CD14-positive monocyte (primary cell): Measurements from ENCODE around the gene SUN5. TPM values are rescaled to one million over a fixed set of nuclear protein-coding genes. Genes with fewer than 3 reads are reported as not detected.

ENCODE experiments used
- DNase-seq, 3 donors: peaks; one replicate each; pipeline ENCODE4 v3.0.0-alpha.2; 2011 to 2022
- H2AFZ ChIP-seq: 2 replicates; pipeline ENCODE4 v1.6.0; 2012; ENCODE audit warnings: mild to moderate bottlenecking, low read depth, low read length, inconsistent platforms; ENCODE audit not compliant: insufficient read depth, poor library complexity, severe bottlenecking
- H3K27ac ChIP-seq, 2 donors: 1 replicate in 1 of 2; 2 replicates in 1 of 2; pipeline ENCODE4 v1.5.1; 2012 to 2013; ENCODE audit warnings: low read length in 2 of 2, control low read depth in 1 of 2, inconsistent platforms in 1 of 2, low read depth in 1 of 2, mild to moderate bottlenecking in 1 of 2
- H3K27me3 ChIP-seq, 2 donors: one replicate each; pipeline versions ENCODE4 v1.6.0 to v1.6.1; 2011 to 2013; ENCODE audit warnings: low read length in 2 of 2; ENCODE audit not compliant: control insufficient read depth in 2 of 2, insufficient read depth in 2 of 2
- H3K36me3 ChIP-seq, 2 donors: replicated peaks in 1 of 2; 1 replicate in 1 of 2; 2 replicates in 1 of 2; pipeline versions ENCODE4 v1.5.1 to v1.6.1; 2012 to 2013; ENCODE audit warnings: low read length in 2 of 2, control low read depth in 1 of 2, inconsistent platforms in 1 of 2, mild to moderate bottlenecking in 1 of 2; ENCODE audit not compliant: insufficient read depth in 2 of 2, control insufficient read depth in 1 of 2
- H3K4me1 ChIP-seq, 2 donors: 1 replicate in 1 of 2; 2 replicates in 1 of 2; pipeline versions ENCODE4 v1.5.1 to v1.6.1; 2012 to 2013; ENCODE audit warnings: low read length in 2 of 2, control low read depth in 1 of 2, inconsistent platforms in 1 of 2, mild to moderate bottlenecking in 1 of 2, moderate library complexity in 1 of 2; ENCODE audit not compliant: insufficient read depth in 2 of 2, control insufficient read depth in 1 of 2
- H3K4me2 ChIP-seq: replicated peaks from 2 replicates; pipeline ENCODE3; 2012; ENCODE audit warnings: low read length, moderate library complexity, mild to moderate bottlenecking; ENCODE audit not compliant: poor library complexity, severe bottlenecking; ENCODE audit errors: extremely low read depth
- H3K4me3 ChIP-seq, 3 experiments: fragments of 200-600 bp in 1 of 3; sonication (generic) in 1 of 3; replicated peaks in 1 of 3; 1 replicate in 2 of 3; 2 replicates in 1 of 3; pipeline ENCODE4 v1.5.1; 2011 to 2013; ENCODE audit warnings: low read length in 3 of 3, mild to moderate bottlenecking in 3 of 3, control low read depth in 2 of 3, low read depth in 2 of 3, inconsistent platforms in 1 of 3, moderate library complexity in 1 of 3
- H3K79me2 ChIP-seq: 2 replicates; pipeline ENCODE4 v1.6.0; 2012; ENCODE audit warnings: mild to moderate bottlenecking, control low read depth, inconsistent platforms, low read length, moderate library complexity; ENCODE audit not compliant: insufficient read depth
- H3K9ac ChIP-seq: 2 replicates; pipeline ENCODE4 v1.6.0; 2017; ENCODE audit warnings: low read length, mild to moderate bottlenecking; ENCODE audit not compliant: insufficient read depth, poor library complexity, severe bottlenecking
- H3K9me3 ChIP-seq, 2 donors: replicated peaks in 1 of 2; 1 replicate in 1 of 2; 2 replicates in 1 of 2; pipeline versions ENCODE4 v1.5.1 to v1.6.1; 2012 to 2013; ENCODE audit warnings: low read length in 2 of 2, control low read depth in 1 of 2; ENCODE audit not compliant: control insufficient read depth in 1 of 2, insufficient read depth in 1 of 2
- H4K20me1 ChIP-seq: 2 replicates; pipeline ENCODE4 v1.6.0; 2012; ENCODE audit warnings: mild to moderate bottlenecking, low read length, control low read depth, moderate library complexity; ENCODE audit not compliant: insufficient read depth
- H3K27ac Mint-ChIP-seq, 7 donors: one replicate each; pipeline ENCODE4 v1.8.0; 2020; ENCODE audit warnings: mild to moderate bottlenecking in 7 of 7, mixed read lengths in 7 of 7, moderate library complexity in 6 of 7, inconsistent platforms in 2 of 7
- H3K27me3 Mint-ChIP-seq, 3 donors: one replicate each; pipeline ENCODE4 v1.8.0; 2021 to 2022; ENCODE audit warnings: low read depth in 3 of 3, mild to moderate bottlenecking in 3 of 3, mixed read lengths in 3 of 3, moderate library complexity in 3 of 3, inconsistent platforms in 1 of 3
- H3K36me3 Mint-ChIP-seq, 2 donors: one replicate each; pipeline ENCODE4 v1.8.0; 2020; ENCODE audit warnings: mixed read lengths in 2 of 2, inconsistent platforms in 1 of 2, mild to moderate bottlenecking in 1 of 2
- H3K4me1 Mint-ChIP-seq: one replicate; pipeline ENCODE4 v1.8.0; 2020; ENCODE audit warnings: mild to moderate bottlenecking, mixed read lengths
- H3K4me3 Mint-ChIP-seq, 2 donors: one replicate each; pipeline ENCODE4 v1.8.0; 2020; ENCODE audit warnings: mild to moderate bottlenecking in 2 of 2, mixed read lengths in 2 of 2, moderate library complexity in 1 of 2
- H3K9me3 Mint-ChIP-seq, 7 donors: one replicate each; pipeline ENCODE4 v1.8.0; 2020 to 2022; ENCODE audit warnings: mixed read lengths in 7 of 7, mild to moderate bottlenecking in 6 of 7, moderate library complexity in 6 of 7, inconsistent platforms in 2 of 7
- CTCF ChIP-seq: fragments of 200-600 bp; IDR thresholded peaks from one replicate; pipeline ENCODE4 v1.8.0; 2022; ENCODE audit warnings: antibody characterized with exemption, mild to moderate bottlenecking
- WGBS: methylation state at CpG from one replicate; pipeline ENCODE4 v1.1.5; 2013; ENCODE audit warnings: missing lambda C conversion rate; ENCODE audit not compliant: insufficient coverage; 5-methylcytosine and 5-hydroxymethylcytosine counted together
- intact Hi-C, 2 donors: fragments of 100-400 bp; cut with micrococcal nuclease; formaldehyde crosslinking; loops; one replicate each; pipeline versions ENCODE4 v1.15.0 to v1.15.1; 2023
- polyA plus RNA-seq, 3 donors: library from polyadenylated mRNA; depleted of rRNA in 1 of 3; unstranded in 2 of 3; stranded (reverse) in 1 of 3; fragments of 300-500 nt in 2 of 3; fragments of >200 nt in 1 of 3; fragmentation: Illumina TruSeq in 2 of 3; gene quantifications; 1 replicate in 2 of 3; 2 replicates in 1 of 3; pipeline ENCODE4 v1.2.3, GENCODE V29; 2012 to 2021

SUN5 gene
- polyA plus RNA-seq, 3 donors = not detected

- TF ChIP-seq CTCF = no peak
- no peak overlapping the region for H3K27ac ChIP-seq
- H3K9me3 ChIP-seq = no peaks in the 10 kb centered on the region
- Mint-ChIP-seq H3K4me3 (no peak overlapping the region), H3K9me3 (no peaks in the 10 kb centered on the region), H3K27ac (no peak overlapping the region), H3K27me3 (peaks cover 0 to 2% (median 0%) of the 10 kb centered on the region in 3 donors), H3K36me3 (no peaks in the 10 kb centered on the region), H3K4me1 (no peaks in the 10 kb centered on the region)
- no peak for DNase-seq
- no peaks in the 10 kb centered on the region for H3K36me3 ChIP-seq
- H2AFZ ChIP-seq = no peak overlapping the region
- no peaks in the 10 kb centered on the region for H3K79me2 ChIP-seq
- H3K9ac ChIP-seq = no peak overlapping the region
- H3K4me3 ChIP-seq = no peak overlapping the region
- no peak overlapping the region for H3K4me2 ChIP-seq
- H4K20me1 ChIP-seq = no peaks in the 10 kb centered on the region
- intact Hi-C loops = no loop called here
- H3K27me3 ChIP-seq = no peaks in the 10 kb centered on the region
- 91% methylated on average over 4 of the region's 9 CpGs for WGBS
- H3K4me1 ChIP-seq = no peaks in the 10 kb centered on the region
Measured at GRCh38 chr20:33025318-33025876, 21.2 kb upstream of the SUN5 start.

DNA sequence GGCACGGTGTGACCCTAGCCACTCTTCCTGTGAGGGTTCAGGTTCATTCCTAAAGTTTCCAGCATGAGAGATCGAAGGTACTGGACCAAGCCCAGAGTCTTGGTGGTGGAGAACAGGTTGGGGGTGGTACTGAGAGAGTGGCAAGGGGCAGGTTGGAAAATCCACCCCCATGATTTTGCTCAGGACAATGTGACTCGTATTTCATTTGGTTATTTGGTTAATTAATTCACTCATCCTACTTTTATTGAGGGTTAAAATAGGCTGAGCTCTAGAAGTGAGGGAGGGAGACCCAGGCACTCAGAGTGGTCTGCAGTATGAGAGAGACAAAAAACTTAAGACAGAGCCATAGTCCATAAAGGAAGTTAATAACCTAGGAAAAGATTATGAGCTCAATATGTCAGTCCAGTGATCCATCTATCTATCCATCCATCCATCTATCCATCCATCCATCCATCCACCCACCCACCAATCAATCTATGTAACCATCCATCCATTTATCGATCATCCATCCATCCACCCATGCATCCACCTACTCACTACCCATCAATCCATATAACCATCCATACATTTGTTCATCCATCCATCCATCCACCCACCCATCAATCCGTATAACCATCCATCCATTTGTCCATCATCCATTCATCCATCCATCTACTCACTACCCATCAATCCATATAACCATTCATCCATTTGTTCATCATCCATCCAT lies 20.5 kb upstream of the SUN5 start:
- H3K4me1 Mint-ChIP-seq = no peaks in the 10 kb centered on the region
- H3K9me3 Mint-ChIP-seq = no peaks in the 10 kb centered on the region
- H3K4me3 ChIP-seq = no peak overlapping the region
- no peaks in the 10 kb centered on the region for H3K36me3 Mint-ChIP-seq
- no peak for DNase-seq
- 98% methylated on average over 2 of the region's 5 CpGs for WGBS
- H3K4me1 ChIP-seq = no peaks in the 10 kb centered on the region
- intact Hi-C loops = no loop called here
- no peaks in the 10 kb centered on the region for H4K20me1 ChIP-seq
- H3K79me2 ChIP-seq = no peaks in the 10 kb centered on the region
- no peaks in the 10 kb centered on the region for H3K27me3 ChIP-seq
- H2AFZ ChIP-seq = no peak overlapping the region
- no peak overlapping the region for H3K4me2 ChIP-seq
- H3K4me3 Mint-ChIP-seq = no peak overlapping the region
- no peaks in the 10 kb centered on the region for H3K9me3 ChIP-seq
- no peak overlapping the region for H3K9ac ChIP-seq
- no peaks in the 10 kb centered on the region for H3K36me3 ChIP-seq
- H3K27me3 Mint-ChIP-seq = peaks cover 0 to 3% (median 0%) of the 10 kb centered on the region in 3 donors
- TF ChIP-seq CTCF = no peak
- H3K27ac Mint-ChIP-seq = no peak overlapping the region
- no peak overlapping the region for H3K27ac ChIP-seq
